ENCODE measurements around the gene LCE7A.

The LCE7A gene

DNA sequence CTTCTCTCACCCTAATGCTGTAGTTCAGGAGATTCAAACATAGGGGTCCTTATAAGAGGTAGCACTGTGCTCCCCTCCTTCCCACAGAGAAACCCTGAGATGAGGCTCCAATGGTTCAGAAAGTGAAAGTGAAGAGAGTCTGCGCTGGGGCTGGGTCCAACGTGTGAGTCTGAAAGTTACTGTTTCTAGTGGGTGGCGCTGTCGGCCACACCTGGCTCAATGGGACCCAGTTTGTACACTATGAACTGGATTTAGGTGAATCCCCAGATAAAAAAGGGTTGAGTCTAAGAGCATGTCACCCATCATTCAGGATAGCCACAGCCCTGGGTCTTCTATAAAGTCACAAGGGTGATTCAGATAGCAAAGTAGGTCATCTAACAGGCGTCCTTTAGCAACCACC is 21.1 kb downstream of the LCE7A start:
- DNase-seq = no peak

DNA sequence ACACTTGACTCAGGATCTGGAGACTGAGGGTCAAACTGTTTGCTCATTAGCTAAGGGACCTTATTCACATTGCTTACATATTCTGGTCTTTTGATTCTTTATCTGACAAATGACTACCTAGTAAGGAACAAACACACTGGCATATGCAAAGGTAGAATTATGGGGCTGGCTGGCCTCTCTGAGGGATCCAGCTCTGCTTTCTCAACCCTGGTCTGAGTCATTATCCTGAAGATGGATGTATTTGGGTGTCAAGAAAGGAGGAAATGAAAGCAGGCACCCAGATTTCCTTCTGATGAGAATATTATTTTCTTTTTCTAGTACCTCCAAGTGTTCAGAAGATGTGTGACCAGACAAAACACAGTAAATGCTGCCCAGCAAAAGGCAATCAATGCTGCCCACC is 24.3 kb downstream of the LCE7A start:
- no peak for DNase-seq

DNA sequence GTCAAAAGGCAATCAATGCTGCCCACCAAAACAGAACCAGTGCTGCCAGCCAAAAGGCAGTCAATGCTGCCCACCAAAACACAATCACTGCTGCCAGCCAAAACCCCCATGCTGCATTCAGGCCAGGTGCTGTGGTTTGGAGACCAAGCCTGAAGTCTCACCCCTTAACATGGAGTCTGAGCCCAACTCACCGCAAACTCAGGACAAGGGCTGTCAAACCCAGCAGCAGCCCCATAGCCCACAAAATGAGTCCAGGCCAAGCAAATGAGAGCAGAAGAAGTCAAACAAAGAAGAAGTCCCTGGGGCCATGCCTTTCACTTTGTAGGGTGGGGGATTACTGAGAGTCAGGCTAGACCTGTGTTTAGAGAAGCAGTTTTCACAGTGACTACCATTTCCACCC is 24.7 kb downstream of the LCE7A start:
- no peak for DNase-seq

DNA sequence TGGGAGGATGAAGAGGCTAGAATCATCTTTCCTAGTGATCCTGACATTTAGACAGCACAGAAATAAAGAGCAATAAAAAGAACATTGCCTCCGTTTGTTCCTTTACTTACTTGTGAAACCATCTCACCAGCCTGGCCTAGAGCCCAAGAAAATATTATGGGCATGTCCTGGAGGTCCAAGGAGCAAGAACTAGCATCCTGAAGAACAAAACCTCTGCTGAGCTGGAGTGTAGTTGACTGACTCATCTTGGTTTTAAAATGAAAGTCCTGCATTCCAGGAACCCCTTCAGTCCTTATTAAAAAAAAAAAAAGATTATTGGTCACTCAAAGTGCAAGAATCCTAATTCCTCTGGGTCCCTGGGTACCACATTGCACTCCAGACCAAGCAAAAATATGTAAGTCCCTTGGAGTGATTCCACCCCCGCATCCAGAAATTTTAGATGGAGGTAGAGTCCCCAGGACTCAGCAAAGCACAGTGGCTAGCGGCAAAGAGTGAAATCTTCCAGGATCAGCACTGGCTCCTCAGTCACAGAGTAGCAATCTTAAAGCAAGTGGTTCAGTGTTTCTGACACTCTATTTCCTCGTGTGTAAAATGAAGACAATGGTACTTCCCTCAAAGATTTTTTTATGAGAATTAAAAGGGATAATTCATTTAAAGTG is 25.3 kb downstream of the LCE7A start:
- no peak for DNase-seq

DNA sequence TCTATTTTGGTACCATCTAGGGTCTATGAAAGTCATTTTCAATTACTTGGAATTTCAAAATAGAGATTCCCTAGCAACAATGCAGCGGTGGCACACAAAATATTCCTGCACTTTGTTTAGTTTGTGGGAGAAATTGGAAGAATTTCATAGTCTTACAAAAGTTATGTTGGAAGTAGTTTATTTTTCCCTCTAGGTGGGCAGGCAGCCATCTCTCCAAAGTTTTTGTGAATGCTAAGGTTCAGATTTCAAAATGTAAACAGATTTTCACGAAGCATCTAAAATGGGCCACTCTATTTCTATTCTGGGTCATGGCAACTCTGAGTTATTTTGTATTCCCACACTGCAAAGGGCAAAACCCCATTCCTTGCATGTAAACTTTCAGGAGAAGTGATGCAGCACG is 26.3 kb downstream of the LCE7A start:
- no peak for DNase-seq

DNA sequence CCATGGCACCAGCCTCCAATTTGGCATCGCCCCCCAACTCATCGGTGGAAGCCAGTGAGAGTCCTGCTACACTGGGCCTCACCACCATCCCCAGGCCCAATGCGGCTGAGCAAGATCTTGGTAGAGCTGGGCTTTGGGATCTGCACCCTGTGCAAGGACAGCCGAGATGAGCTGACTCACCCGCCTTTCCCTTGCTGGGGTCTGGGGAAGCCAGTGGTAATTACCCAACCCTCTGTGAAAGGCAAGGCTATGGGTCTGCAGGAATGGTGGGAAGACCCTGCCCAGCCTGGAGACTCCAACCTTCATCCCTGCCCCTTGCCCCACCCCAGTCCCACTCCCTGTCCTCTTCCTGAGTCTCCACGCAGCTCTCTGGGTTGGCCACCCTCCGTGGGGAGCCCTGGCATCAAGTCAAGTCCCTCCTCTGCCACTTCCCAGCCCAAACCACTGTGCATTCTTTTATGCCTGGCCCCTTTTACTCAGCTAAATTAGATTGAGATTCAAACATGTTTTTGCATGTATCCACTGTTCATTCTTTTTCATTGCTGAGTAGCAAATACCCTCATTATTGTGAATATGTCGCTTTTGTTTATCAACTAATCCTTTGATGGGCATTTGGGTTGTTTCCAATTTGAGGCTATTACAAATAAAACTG is 27.1 kb downstream of the LCE7A start:
- no peak for DNase-seq

DNA sequence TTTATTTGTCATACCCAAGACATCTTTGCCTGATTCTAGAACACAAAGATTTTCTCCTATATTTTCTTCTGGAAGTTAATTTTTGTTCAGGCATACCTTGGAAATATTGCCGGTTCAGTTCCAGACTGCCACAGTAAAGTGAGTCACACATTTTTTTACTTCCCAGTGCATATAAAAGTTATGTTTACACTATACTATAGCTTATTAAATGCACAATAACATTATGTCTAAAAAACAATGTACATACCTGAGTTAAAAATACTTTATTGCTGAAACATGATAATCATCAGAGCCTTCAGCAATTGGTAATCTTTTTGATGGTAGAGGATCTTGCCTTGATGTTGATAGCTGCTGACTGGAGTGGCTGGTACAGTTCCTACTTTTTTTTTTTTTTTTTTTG is 28.3 kb downstream of the LCE7A start:
- DNase-seq = no peak

DNA sequence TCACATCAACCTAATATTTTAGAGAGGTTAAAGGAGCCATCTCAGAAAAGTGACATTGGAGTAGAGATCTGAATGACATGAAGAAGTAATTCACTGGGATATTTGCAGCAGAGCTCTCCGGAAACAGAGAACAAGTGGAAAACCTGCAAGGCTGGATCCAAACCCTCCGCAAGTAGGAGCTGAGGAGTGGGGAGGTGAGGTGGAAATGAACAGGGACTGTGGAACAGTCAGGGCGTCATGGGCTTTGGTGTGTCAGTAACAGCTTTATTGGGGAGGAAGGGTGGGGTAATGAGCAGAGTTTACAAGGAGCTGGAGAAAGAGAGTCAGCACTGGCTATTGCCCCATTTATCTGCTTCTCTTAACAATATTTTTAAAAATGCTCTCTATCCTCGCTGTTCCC is 39.2 kb downstream of the LCE7A start:
- DNase-seq = no peak

DNA sequence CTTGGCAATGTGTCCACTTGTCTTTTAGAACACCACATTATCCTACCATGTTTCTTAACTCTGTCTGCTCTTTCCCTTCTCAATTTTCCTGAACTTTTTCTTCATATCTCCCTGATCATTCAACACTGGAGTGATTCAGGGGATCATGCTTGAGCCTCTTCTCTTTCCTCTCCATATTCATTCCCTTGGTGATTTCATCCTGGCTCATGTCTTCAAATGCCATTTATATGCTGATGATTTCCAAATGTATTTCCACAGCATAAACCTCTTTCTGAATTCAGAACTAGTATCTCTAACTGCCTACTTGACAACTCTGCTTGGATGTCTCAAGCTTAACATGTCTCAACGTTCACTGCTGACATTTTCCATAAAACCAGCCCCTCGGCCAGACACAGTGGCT is 40.1 kb downstream of the LCE7A start:
- DNase-seq = no peak

DNA sequence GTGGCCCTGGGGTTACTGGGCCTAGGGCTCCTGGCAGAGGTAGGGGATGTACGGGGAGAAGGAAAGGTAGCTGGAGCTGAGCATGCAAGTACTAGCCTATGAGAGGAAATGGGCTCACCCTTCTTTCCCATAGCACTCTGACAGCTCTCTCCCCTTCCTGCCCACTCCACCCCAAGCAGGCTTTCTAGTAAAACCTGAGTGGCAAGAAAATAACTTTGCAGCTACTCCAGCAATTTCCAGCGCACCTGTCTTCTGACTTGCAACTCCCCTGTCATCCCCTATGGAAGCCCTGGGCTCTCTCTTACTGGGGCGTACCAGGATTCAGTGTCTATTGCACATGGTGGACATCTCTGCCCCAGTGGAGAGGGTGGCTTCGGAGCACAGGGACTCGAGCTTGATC is 41.8 kb downstream of the LCE7A start:
- DNase-seq = no peak

DNA sequence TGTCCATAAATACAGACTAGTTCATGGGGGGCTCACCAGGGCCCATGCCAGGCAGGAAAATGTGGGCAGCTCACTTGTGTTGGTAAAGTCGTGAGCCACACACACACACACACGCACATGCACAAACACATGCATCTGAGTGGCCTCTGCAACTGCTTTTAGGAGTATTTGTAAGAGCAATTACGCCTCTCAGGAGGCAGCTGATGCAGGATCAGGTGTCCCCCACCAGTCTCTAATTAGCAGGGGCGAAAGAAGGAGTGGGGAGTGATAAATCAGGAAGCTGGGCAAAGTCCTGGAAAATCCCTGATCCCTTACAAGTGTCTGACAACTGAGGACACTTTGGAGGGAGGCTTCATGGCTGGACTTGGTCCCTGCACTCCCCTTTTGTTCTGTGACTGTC is 42.8 kb downstream of the LCE7A start:
- no peak for DNase-seq

DNA sequence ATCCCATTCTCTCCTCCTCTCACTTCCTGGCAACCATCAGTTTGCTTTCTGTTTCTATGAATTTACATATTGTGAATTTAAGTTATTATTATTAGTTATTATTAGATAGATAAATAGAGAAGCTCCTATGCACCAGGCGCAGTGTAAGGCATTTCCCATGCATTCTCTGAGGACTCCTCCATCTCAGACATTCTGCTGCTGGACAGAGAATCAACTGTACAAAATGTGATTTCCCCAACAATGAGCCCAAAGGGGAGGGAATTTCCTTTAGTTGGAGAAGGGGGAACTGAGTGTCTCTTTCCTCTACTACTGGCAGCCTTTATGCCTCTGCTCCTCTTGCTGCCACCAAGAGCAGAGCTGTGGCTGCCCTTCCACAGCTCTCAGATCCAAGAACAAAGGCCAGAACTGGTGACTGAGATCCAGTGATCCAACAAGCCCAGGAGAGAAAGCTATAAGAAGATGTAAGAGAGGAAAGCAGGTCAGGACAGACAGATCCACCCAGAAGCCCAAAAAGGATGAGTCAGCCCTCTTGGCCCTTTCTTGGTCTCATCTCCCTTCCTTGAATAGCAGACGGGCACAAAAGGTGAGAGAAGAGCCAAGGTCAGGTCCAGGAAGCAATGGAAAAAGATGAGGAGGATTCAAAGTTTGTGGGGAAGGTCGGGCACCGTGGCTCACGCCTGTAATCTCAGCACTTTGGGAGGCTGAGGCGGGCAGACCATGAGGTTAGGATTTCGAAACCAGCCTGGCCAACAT is 45.1 kb downstream of the LCE7A start:
- DNase-seq = no peak

DNA sequence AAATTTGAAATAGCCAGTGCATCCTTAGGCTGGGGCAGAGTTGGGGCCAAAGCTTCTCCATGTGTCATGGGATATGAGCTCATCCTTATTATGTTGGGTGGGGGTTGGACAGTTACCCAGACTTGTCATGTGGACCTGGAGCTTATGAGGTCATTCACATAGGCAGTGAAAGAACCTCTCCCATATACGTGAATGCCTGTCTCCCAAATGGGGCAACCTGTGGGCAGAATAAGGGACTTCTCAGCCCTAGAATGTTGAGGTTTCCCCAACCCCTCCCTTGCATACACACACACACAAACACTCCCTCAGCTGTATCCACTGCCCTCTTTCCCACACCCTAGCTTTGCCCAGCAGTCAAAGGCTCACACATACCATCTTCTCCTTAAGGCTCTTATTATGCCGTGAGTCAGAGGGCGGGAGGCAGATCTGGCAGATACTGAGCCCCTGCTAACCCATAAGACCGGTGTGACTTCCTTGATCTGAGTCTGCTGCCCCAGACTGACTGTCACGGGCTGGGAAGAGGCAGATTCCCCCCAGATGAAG is 46.3 kb downstream of the LCE7A start:
- DNase-seq = no peak

DNA sequence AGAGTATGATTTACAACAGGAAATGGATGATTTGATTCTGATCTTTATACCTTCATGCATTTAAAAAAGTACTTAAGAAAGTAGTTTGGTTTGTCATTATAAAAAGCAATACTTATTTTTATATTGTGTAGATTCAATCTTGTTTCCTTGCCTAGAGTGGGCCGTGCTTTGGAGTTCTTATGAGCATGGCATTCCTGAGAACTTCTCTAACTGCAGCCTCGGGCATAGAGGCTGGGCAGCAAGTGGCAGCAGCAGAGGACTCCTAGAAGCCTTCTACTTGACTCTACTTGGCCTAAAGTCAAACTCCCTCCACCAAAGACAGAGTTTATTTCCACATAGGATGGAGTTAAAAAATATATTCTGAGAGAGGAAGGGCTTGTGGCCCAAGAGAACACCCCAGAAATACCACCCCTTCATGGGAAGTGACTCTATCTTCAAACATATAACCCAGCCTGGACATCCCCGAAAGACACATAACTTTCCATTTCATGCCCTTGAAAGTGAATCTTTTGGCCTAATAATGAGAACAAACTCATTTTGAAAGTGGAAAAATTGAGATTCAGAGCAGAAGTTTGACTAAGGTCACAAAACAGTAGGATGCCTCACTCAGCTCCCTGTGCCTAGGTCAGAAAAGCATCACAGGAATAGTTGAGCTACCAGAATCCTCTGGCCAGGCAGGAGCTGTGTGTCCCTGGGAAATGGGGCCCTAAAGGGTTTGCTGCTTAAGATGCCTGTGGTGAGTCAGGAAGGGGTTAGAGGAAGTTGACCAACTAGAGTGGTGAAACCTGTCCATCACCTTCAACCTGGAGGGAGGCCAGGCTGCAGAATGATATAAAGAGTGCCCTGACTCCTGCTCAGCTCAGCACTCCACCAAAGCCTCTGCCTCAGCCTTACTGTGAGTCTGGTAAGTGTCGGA is 48.1 kb downstream of the LCE7A start, which contains the start of gene IVL:
TSS of gene IVL (plus strand) at position 861 of the 916 bp plus-strand sequence. CDS start 1,252 bp downstream, outside the sequence.
- no peak for DNase-seq

DNA sequence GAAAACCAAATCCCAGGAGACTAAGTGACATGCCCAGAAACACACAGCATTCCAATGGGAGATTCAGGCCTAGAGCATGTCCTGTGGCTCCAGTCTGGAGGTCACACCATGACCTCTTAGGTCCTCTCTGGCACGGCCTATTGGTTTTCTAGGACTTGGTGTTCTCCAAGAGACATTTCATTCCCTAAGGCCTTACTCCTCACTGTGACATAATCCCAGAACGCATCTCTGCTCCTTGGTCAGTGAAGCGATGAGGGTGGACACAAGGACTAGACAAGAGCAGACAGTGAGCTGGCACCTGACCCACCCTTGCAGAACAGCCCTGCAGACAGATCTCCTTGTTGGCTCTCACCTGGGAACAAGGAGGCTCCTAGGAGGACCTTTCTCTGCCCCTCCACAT is 49.4 kb downstream of the LCE7A start:
- DNase-seq = no peak
